Breast epithelium (tissue), 3 donors: ENCODE results near the gene TRMT2A.

ENCODE experiments used
- POLR2A ChIP-seq: fragments of 450-650 bp; IDR thresholded peaks from one replicate; pipeline ENCODE4 v1.6.1; 2016; ENCODE audit warnings: antibody characterized with exemption, mild to moderate bottlenecking, moderate library complexity
- POLR2AphosphoS5 ChIP-seq, 3 donors: sonication (generic); formaldehyde crosslinking; IDR thresholded peaks; one replicate each; pipeline ENCODE4 v1.6.1; 2017; ENCODE audit warnings: antibody characterized with exemption in 3 of 3
- TF ChIP-seq, protein P1 (sequence below), 3 donors: fragments of 450-650 bp; IDR thresholded peaks; one replicate each; pipeline ENCODE4 v1.5.1; 2016 to 2017; ENCODE audit warnings: antibody characterized with exemption in 3 of 3, mild to moderate bottlenecking in 3 of 3, moderate library complexity in 3 of 3

DNA sequence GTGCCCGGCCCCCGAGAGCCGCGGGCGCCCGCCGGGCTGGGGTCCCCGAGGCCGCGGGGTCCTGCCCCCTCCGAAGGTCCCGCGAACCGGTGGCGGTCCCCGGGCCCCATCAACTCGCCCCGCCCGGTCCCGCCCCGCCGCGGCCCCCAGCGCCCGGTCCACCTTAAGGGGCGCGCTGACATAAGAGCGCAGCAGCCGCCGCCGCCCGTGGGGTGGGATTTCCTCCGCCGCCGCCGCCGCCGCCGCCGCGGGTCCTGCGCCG lies 14.5 kb upstream of the TRMT2A start, which contains the start of gene ZDHHC8:
- TF ChIP-seq, protein P1, sequence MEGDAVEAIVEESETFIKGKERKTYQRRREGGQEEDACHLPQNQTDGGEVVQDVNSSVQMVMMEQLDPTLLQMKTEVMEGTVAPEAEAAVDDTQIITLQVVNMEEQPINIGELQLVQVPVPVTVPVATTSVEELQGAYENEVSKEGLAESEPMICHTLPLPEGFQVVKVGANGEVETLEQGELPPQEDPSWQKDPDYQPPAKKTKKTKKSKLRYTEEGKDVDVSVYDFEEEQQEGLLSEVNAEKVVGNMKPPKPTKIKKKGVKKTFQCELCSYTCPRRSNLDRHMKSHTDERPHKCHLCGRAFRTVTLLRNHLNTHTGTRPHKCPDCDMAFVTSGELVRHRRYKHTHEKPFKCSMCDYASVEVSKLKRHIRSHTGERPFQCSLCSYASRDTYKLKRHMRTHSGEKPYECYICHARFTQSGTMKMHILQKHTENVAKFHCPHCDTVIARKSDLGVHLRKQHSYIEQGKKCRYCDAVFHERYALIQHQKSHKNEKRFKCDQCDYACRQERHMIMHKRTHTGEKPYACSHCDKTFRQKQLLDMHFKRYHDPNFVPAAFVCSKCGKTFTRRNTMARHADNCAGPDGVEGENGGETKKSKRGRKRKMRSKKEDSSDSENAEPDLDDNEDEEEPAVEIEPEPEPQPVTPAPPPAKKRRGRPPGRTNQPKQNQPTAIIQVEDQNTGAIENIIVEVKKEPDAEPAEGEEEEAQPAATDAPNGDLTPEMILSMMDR (IDR thresholded peaks at IDR 0.05) = no peak
- no peak for TF ChIP-seq POLR2AphosphoS5 (IDR thresholded peaks at IDR 0.05)
- TF ChIP-seq POLR2A = no peak
